Parathyroid adenoma (tissue), 2 donors: ENCODE data around the gene NUF2.

Experiments used
- H2AFZ ChIP-seq: fragments of 300-600 bp; sonication (generic); one replicate; pipeline ENCODE4 v1.7.0; 2017; ENCODE audit warnings: antibody characterized with exemption, mild to moderate bottlenecking
- H3K27ac ChIP-seq: fragments of 300-600 bp; sonication (generic); one replicate; pipeline ENCODE4 v1.7.0; 2017
- H3K27me3 ChIP-seq: fragments of 300-600 bp; sonication (generic); one replicate; pipeline ENCODE4 v1.7.0; 2017; ENCODE audit warnings: low read length; ENCODE audit not compliant: control insufficient read depth, insufficient read depth
- H3K36me3 ChIP-seq: fragments of 300-600 bp; sonication (generic); one replicate; pipeline ENCODE4 v1.7.0; 2017; ENCODE audit warnings: low read length; ENCODE audit not compliant: control insufficient read depth, insufficient read depth
- H3K4me1 ChIP-seq: fragments of 300-600 bp; sonication (generic); one replicate; pipeline ENCODE4 v1.7.0; 2017; ENCODE audit warnings: control low read depth
- H3K4me2 ChIP-seq: fragments of 300-600 bp; sonication (generic); one replicate; pipeline ENCODE4 v1.7.0; 2017; ENCODE audit warnings: low read length
- H3K4me3 ChIP-seq: fragments of 300-600 bp; sonication (generic); one replicate; pipeline ENCODE4 v1.7.0; 2017; ENCODE audit warnings: low read depth, low read length
- H3K79me2 ChIP-seq: fragments of 300-600 bp; sonication (generic); one replicate; pipeline ENCODE4 v1.7.0; 2017; ENCODE audit warnings: control low read depth
- H3K9ac ChIP-seq: fragments of 300-600 bp; sonication (generic); one replicate; pipeline ENCODE4 v1.7.0; 2017; ENCODE audit warnings: mild to moderate bottlenecking
- H3K9me3 ChIP-seq: fragments of 300-600 bp; sonication (generic); one replicate; pipeline ENCODE4 v1.7.0; 2017; ENCODE audit warnings: low read length; ENCODE audit not compliant: control insufficient read depth
- TF ChIP-seq, protein P1 (sequence below): fragments of 300-600 bp; sonication (generic); IDR thresholded peaks from one replicate; pipeline ENCODE4 v1.7.0; 2017; ENCODE audit warnings: antibody characterized with exemption, mild to moderate bottlenecking
- donor health status: primary hyperparathyroidism.

Gene NUF2

DNA sequence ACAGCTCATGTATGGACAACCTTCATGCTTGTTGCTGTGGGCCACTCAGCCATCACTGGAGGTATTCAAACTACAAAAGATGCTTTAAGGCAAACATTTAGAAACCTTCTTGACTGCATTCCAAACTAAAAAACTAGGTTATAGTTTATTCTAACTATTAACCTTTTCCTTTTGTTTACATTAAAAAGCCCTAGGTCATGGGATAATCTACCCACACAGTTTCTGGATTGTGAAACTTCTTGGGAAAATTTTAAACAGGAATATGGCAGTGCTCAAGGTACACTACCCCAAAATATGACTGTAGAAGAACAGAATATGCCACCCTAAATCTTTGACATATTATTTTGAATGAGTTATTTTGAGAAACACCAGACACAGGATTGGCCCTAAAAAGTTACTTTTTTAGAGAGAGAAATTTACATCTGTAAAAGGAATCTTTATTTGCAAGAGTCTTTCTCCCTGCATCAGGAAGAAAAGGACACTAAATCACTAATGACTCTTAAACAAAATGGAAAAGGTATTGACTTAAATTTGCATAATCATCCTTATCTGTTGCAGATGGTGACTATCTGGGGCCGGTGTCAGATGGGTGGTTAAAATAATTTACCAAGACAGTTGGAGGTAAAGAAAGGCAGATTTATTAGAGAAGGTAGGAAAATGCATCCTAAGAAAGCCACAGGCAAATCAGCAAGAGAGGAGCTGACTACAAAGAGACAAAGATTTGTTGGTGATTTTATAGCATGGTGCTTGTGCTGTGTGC, 25.1 kb upstream of the NUF2 start:
- Histone ChIP-seq H3K4me3 (no peak overlapping the region), H3K9me3 (no peaks in the 10 kb centered on the region), H3K79me2 (no peaks in the 10 kb centered on the region), H3K4me1 (no peaks in the 10 kb centered on the region), H3K4me2 (no peak overlapping the region), H3K27ac (no peak overlapping the region), H3K27me3 (no peaks in the 10 kb centered on the region), H3K36me3 (no peaks in the 10 kb centered on the region), H3K9ac (no peak overlapping the region), H2AFZ (no peak overlapping the region)
- TF ChIP-seq, protein P1, sequence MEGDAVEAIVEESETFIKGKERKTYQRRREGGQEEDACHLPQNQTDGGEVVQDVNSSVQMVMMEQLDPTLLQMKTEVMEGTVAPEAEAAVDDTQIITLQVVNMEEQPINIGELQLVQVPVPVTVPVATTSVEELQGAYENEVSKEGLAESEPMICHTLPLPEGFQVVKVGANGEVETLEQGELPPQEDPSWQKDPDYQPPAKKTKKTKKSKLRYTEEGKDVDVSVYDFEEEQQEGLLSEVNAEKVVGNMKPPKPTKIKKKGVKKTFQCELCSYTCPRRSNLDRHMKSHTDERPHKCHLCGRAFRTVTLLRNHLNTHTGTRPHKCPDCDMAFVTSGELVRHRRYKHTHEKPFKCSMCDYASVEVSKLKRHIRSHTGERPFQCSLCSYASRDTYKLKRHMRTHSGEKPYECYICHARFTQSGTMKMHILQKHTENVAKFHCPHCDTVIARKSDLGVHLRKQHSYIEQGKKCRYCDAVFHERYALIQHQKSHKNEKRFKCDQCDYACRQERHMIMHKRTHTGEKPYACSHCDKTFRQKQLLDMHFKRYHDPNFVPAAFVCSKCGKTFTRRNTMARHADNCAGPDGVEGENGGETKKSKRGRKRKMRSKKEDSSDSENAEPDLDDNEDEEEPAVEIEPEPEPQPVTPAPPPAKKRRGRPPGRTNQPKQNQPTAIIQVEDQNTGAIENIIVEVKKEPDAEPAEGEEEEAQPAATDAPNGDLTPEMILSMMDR = no peak

DNA sequence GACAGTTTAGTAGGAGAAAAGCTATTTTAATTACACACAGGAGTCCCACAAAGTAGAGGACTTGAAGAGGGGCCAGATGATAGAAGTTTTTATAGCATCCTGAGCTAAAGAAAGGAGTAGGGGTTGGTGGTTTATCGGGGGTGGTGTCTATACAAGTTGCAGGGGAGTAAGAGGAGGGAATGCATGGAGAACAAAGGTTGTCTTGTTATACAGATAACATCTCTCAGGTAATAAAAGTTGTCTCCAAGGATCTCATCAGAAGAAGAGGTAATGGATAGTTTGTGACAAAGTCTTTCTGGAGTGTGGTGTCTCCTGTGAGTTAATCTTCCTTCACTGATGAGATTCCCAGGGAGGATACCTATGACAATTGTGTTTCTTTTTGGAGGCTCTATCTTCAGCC, 23.4 kb upstream of the NUF2 start:
- Histone ChIP-seq H3K9ac (no peak overlapping the region), H3K4me2 (no peak overlapping the region), H3K27me3 (no peaks in the 10 kb centered on the region), H3K4me3 (no peak overlapping the region), H3K36me3 (no peaks in the 10 kb centered on the region), H3K79me2 (no peaks in the 10 kb centered on the region), H2AFZ (no peak overlapping the region), H3K4me1 (no peaks in the 10 kb centered on the region), H3K27ac (no peak overlapping the region), H3K9me3 (no peaks in the 10 kb centered on the region)
- TF ChIP-seq, protein P1 = no peak

DNA sequence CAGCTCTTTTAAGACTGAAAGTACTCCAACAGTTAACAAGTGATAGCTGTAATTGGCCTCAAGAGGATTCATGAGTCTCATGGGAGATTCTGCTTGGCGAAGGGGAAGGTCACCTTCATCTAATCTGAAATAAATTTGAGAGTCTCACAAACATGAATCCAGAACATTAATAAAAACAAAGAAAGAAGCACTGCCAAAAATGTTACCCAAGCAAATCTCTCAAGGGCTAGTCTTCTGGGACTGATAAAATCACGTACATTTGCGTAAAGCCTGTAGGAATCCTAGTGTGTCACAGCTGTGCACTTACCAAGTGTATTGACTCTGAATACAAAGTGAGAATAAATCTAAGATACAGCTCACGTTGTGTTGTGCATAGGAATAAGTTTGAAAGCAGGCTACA, 21.2 kb upstream of the NUF2 start:
- Histone ChIP-seq H3K4me3 (no peak overlapping the region), H3K9me3 (no peaks in the 10 kb centered on the region), H3K9ac (no peak overlapping the region), H2AFZ (no peak overlapping the region), H3K79me2 (no peaks in the 10 kb centered on the region), H3K36me3 (no peaks in the 10 kb centered on the region), H3K4me2 (no peak overlapping the region), H3K27ac (no peak overlapping the region), H3K27me3 (no peaks in the 10 kb centered on the region), H3K4me1 (no peaks in the 10 kb centered on the region)
- TF ChIP-seq, protein P1 = no peak

DNA sequence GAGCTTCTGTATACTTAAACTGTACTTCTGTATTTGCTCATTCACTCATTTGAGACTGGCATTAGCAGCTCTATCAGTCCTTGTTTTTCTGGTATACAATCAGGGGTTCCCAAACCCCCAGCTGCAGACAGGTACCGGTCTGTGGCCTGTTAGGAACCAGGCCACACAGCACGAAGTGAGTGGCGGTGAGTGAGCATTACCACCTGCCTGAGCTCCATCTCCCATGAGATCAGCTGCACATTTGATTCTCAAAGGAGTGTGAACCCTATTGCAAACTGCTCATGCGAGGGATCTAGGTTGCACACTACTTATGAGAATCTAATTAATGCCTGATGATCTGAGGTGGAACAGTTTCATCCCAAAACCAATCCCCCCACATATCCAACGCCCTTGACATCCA, 18.2 kb upstream of the NUF2 start:
- Histone ChIP-seq H3K79me2 (no peaks in the 10 kb centered on the region), H2AFZ (no peak overlapping the region), H3K4me3 (no peak overlapping the region), H3K9me3 (no peaks in the 10 kb centered on the region), H3K27ac (no peak overlapping the region), H3K9ac (no peak overlapping the region), H3K4me2 (no peak overlapping the region), H3K4me1 (no peaks in the 10 kb centered on the region), H3K27me3 (no peaks in the 10 kb centered on the region), H3K36me3 (no peaks in the 10 kb centered on the region)
- TF ChIP-seq, protein P1 = no peak

DNA sequence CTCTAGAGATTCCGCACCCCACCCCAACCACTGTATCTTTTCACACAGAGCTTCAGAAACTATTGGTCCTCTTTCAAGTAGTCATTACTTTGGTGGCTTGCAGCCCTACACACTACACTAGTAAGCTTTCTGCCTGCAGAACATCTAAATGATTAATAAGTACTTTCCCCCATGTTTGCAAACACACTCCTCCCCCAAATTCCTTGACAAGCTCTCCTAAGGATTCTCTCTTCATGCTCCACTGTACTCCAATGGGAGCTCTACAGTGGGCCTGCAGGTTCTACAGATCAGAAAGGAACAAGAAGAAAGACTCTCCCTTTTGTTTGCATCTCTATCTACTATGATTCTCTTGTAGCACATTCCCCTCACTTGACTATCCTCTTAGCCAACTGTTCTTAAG, 16.3 kb upstream of the NUF2 start:
- H3K27me3 ChIP-seq = no peaks in the 10 kb centered on the region

More for the DNA sequence above, 16.3 kb upstream of the NUF2 start:
- no peaks in the 10 kb centered on the region for H3K36me3 ChIP-seq
- H3K4me3 ChIP-seq = no peak overlapping the region
- no peak overlapping the region for H2AFZ ChIP-seq
- no peak overlapping the region for H3K27ac ChIP-seq
- no peaks in the 10 kb centered on the region for H3K79me2 ChIP-seq
- no peak overlapping the region for H3K9ac ChIP-seq
- TF ChIP-seq, protein P1 = no peak
- H3K9me3 ChIP-seq = no peaks in the 10 kb centered on the region
- H3K4me1 ChIP-seq = no peaks in the 10 kb centered on the region
- no peak overlapping the region for H3K4me2 ChIP-seq
